ENCODE results near the gene SDHAF2. TPM values are rescaled to one million over a fixed set of nuclear protein-coding genes. Genes with fewer than 3 reads are reported as not detected.

The SDHAF2 gene
- total RNA-seq, 1 donor from 2014 or later = 32.6 TPM

GRCh38 chr11:61488651-61489291, 58.8 kb downstream of the SDHAF2 start:
- peak; percentile 81 for ATAC-seq
- peak; percentile 81 for DNase-seq
- intact Hi-C loops (cut with micrococcal nuclease) = no loop called here

GRCh38 chr11:61489833-61490721, 60.2 kb downstream of the SDHAF2 start:
- intact Hi-C loops (cut with micrococcal nuclease) = no loop called here
- ATAC-seq = peak; percentile 58
- peak; percentile 54 for DNase-seq

- DNase-seq = no peak
- no peak for ATAC-seq
- intact Hi-C loops (cut with micrococcal nuclease) = no loop called here
These were observed 61.9 kb downstream of the SDHAF2 start for GRCh38 chr11:61491736-61492395.

- ATAC-seq (peak; percentile 60), DNase-seq (peak; percentile 63)
- intact Hi-C loops (cut with micrococcal nuclease) = no loop called here
These were observed 64.5 kb downstream of the SDHAF2 start for GRCh38 chr11:61494381-61494961.

- ATAC-seq (peak; percentile 10), DNase-seq (no peak)
- intact Hi-C loops (cut with micrococcal nuclease) = no loop called here
These were observed 66.1 kb downstream of the SDHAF2 start for GRCh38 chr11:61495801-61496601.

Other genes starting within 250 kb of the SDHAF2 start
- gene PGA3, start 226.6 kb upstream of the SDHAF2 start, total RNA-seq = not detected
- 0.47 TPM for gene PGA4, start 207.8 kb upstream of the SDHAF2 start, total RNA-seq
- 0.40 TPM for gene PGA5, start 188.9 kb upstream of the SDHAF2 start, total RNA-seq
- 0.94 TPM for gene VWCE, start 134.8 kb upstream of the SDHAF2 start, total RNA-seq
- 126 TPM for gene DDB1, start 97.0 kb upstream of the SDHAF2 start, total RNA-seq
- 12.8 TPM for gene TKFC, start 96.9 kb upstream of the SDHAF2 start, total RNA-seq
- gene CYB561A3, start 68.2 kb upstream of the SDHAF2 start, total RNA-seq = 10.9 TPM
- 16.1 TPM for gene TMEM138, start 67.8 kb upstream of the SDHAF2 start, total RNA-seq
- gene TMEM216, start 37.5 kb upstream of the SDHAF2 start, total RNA-seq = 4.8 TPM
- gene CPSF7, start 149 bp upstream of the SDHAF2 start, total RNA-seq = 41.5 TPM
- gene LRRC10B, start 78.6 kb downstream of the SDHAF2 start, total RNA-seq = 0.45 TPM
- 32.5 TPM for gene SYT7, start 151.0 kb downstream of the SDHAF2 start, total RNA-seq

Data from left ventricle myocardium superior (tissue), 1 donor.